ENCODE measurements around the gene NAPA.

GRCh38 chr19:47450478-47450877 is 64.4 kb downstream of the NAPA start:
- TF ChIP-seq CTCF (IDR thresholded peaks at IDR 0.05; ENCODE audit: insufficient read depth, low read length): no peak
- TF ChIP-seq POLR2AphosphoS5 (IDR thresholded peaks at IDR 0.05; ENCODE audit: low read depth): no peak
